Endothelial cell of umbilical vein (primary cell): ENCODE measurements around the gene ADAP2.

Experiments
- CTCF ChIP-seq, 2 donors: IDR thresholded peaks; 1 replicate in 1 of 2; 2 replicates in 1 of 2; pipeline ENCODE4 v1.5.1; 2011; ENCODE audit warnings: low read length in 2 of 2, mild to moderate bottlenecking in 2 of 2, moderate library complexity in 2 of 2, control low read depth in 1 of 2, inconsistent platforms in 1 of 2, low read depth in 1 of 2; ENCODE audit not compliant: insufficient read depth in 1 of 2; ENCODE audit errors: extremely low read depth in 1 of 2
- EZH2 ChIP-seq: IDR thresholded peaks from 2 replicates; pipeline ENCODE4 v1.6.1; 2012; ENCODE audit warnings: borderline replicate concordance, low read depth, mild to moderate bottlenecking, moderate library complexity, low read length, inconsistent platforms; ENCODE audit not compliant: severe bottlenecking
- GATA2 ChIP-seq: IDR thresholded peaks from 2 replicates; pipeline ENCODE4 v1.7.0; 2011; ENCODE audit warnings: low read depth, mild to moderate bottlenecking, moderate library complexity, mixed read lengths, low read length; ENCODE audit not compliant: insufficient read length, insufficient read depth
- JUN ChIP-seq: IDR thresholded peaks from 2 replicates; pipeline ENCODE4 v1.6.1; 2011; ENCODE audit warnings: borderline replicate concordance, low read depth; ENCODE audit not compliant: insufficient read length, insufficient read depth
- MAX ChIP-seq: IDR thresholded peaks from 2 replicates; pipeline ENCODE4 v1.6.1; 2011; ENCODE audit not compliant: insufficient read depth, insufficient read length
- MYC ChIP-seq: IDR thresholded peaks from one replicate; pipeline ENCODE4 v1.6.1; 2011; ENCODE audit warnings: mild to moderate bottlenecking, low read depth, low read length
- POLR2A ChIP-seq: IDR thresholded peaks from 2 replicates; pipeline ENCODE4 v1.6.1; 2012; ENCODE audit warnings: low read depth, mild to moderate bottlenecking, control low read depth, low read length
- POLR2AphosphoS5 ChIP-seq: IDR thresholded peaks from 2 replicates; pipeline ENCODE4 v1.6.1; 2012; ENCODE audit warnings: low read depth, mild to moderate bottlenecking, control low read depth, low read length, moderate library complexity; ENCODE audit not compliant: insufficient read depth

DNA sequence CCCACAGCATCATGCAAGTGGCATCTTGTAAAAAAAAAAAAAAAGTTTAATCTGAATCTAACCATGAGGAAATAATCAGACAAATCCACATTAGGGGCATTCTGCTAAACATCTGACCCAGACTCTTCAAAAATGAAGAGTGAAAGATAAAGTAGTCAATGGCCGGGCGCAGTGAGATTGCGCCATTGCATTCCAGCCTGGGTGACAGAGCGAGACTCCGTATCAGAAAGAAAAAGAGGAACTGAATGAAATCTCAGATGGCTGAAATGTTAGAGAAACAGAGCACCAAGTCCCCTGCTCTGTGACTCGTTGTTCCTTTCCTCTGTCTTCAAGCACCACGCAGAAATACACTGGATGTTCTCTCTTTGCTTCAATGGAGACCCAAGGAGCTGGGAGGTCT is 36.4 kb downstream of the ADAP2 start:
- TF ChIP-seq POLR2AphosphoS5 (no peak), POLR2A (no peak), MYC (no peak), CTCF (IDR thresholded peaks at IDR 0.05; ENCODE audit: extremely low read depth in 1 of 2, insufficient read depth in 1 of 2, low read depth in 1 of 2, low read length in 2 of 2) (no peak), EZH2 (no peak), JUN (no peak), GATA2 (no peak), MAX (no peak)
